T1000 (cell line): ENCODE measurements around the gene PACS1.
"Not testable (repeated sequence)": the region's sequence is repeated elsewhere in the genome, so short reads cannot be mapped to it uniquely, and the experiment has no call there.

ENCODE experiments used
- DNase-seq: peaks from one replicate; lab custom pipeline; 2025; ENCODE audit warnings: mixed read lengths; lab: John Stamatoyannopoulos, UW

The PACS1 gene

GRCh38 chr11:66275984-66276612 lies 206.0 kb downstream of the PACS1 start:
- no peak for DNase-seq

- DNase-seq, result not testable (repeated sequence)
Observed at GRCh38 chr11:66276619-66277018, 206.5 kb downstream of the PACS1 start.

- not testable (repeated sequence) for DNase-seq
Observed at GRCh38 chr11:66277064-66277463, 207.0 kb downstream of the PACS1 start.

- DNase-seq, result no peak
Observed at GRCh38 chr11:66277471-66278362, 207.6 kb downstream of the PACS1 start, which contains the start of gene CNIH2. Gene CNIH2 (plus strand): TSS chr11:66278175. CDS start chr11:66278457, 282 bp downstream.

- DNase-seq, result no peak
Observed at GRCh38 chr11:66278363-66279091, 208.5 kb downstream of the PACS1 start.

- no peak for DNase-seq
Observed at GRCh38 chr11:66279092-66279734, 209.1 kb downstream of the PACS1 start.

- DNase-seq, result no peak
Observed at GRCh38 chr11:66280428-66280827, 210.4 kb downstream of the PACS1 start.

- no peak for DNase-seq
Observed at GRCh38 chr11:66281001-66281400, 210.9 kb downstream of the PACS1 start.

GRCh38 chr11:66281776-66282467 lies 211.8 kb downstream of the PACS1 start:
- no peak for DNase-seq

- peak; percentile 93 for DNase-seq
Observed at GRCh38 chr11:66282468-66283455, 212.7 kb downstream of the PACS1 start.

GRCh38 chr11:66283461-66284105 lies 213.5 kb downstream of the PACS1 start:
- no peak for DNase-seq

GRCh38 chr11:66284526-66285078 lies 214.5 kb downstream of the PACS1 start:
- no peak for DNase-seq

- no peak for DNase-seq
Observed at GRCh38 chr11:66285250-66285947, 215.3 kb downstream of the PACS1 start.

- no peak for DNase-seq
Observed at GRCh38 chr11:66286699-66287098, 216.6 kb downstream of the PACS1 start.

- DNase-seq, result no peak
Observed at GRCh38 chr11:66287211-66287888, 217.3 kb downstream of the PACS1 start.

GRCh38 chr11:66287889-66288670 lies 218.0 kb downstream of the PACS1 start:
- no peak for DNase-seq
